ENCODE data around the gene POTEB3. TPM values are rescaled to one million over a fixed set of nuclear protein-coding genes. Genes with fewer than 3 reads are reported as not detected.
"Not testable (repeated sequence)": the region's sequence is repeated elsewhere in the genome, so short reads cannot be mapped to it uniquely, and the experiment has no call there.

POTEB3 gene
- total RNA-seq, 4 donors from 2014 or later, result not detected

- not testable (repeated sequence) for H3K4me3 ChIP-seq, H3K27ac ChIP-seq, ATAC-seq, H3K27me3 ChIP-seq, H3K4me1 ChIP-seq, H3K36me3 ChIP-seq, H3K9me3 ChIP-seq
- no CpG with 5 or more reads among the region's 22 CpGs for WGBS, 2 donors (ENCODE audit: low coverage in 1 of 2)
Measured at GRCh38 chr15:21368625-21369024, 71.7 kb downstream of the POTEB3 start.

Small RNAs within 50 kb of the gene (small RNA-seq; reads per million reads assigned to genes)
- gene GRAMD4P6 (0 reads per million in 4 donors), gene MIR3118-3 (0 reads per million in 4 donors), gene RF00026 (0 reads per million in 4 donors)
